IPS DF 19.7 (cell line): ENCODE results near the gene PRR18.
A peak's percentile ranks its signal among the peaks of the same experiment; 100 is the strongest.
"Not testable (repeated sequence)": the region's sequence is repeated elsewhere in the genome, so short reads cannot be mapped to it uniquely, and the experiment has no call there.

Experiments
- DNase-seq: peaks from one replicate; pipeline ENCODE4 v3.0.0-alpha.2; 2013; ENCODE audit warnings: low read depth, low spot score

PRR18 gene, protein sequence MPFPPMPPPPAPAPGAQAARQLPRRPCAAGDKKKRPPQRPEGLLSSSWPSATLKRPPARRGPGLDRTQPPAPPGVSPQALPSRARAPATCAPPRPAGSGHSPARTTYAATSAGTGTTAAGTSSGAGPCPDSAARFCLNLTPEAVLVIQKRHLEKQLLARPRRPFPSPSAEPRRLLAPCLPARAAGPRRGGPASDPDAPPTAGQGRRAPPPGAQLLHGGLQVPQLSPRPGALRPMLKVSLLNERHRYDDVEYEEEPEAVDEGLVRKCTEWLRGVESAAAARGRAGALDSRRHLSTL

DNA sequence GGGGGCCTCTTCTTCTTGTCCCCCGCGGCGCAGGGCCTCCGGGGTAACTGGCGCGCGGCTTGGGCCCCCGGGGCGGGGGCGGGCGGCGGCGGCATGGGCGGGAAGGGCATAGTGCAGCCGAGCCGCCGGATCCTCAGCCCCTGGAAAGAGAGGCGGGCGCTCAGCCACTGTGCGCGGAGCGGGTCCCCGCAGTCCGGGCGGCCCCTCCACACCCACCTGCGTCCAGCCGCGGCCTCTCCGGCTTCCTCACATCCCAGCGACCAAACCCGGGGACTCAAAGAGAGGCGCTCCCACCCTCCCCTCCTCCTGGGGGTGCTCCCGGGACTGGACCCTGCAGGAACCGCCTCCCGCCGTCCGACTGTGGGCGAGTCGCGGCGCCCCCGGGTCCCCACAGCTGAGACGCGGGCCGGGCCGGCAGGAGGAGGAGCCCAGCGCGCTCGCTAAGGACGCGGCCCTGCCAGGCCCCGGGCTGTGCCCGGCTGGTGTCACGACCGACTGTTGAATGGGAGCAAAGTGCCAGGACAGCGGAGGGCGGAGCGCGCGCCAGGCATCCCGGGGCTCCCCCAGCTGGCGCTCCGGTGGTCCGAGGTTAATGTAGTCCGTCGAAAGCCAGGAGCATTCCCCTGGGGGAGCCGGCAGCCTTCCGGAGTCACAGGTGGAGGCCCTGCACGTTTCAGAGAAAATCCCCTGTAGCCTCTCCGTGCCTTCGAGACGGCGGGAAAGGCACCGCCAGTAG lies at the start of gene PRR18:
PRR18 (minus strand) TSS at position 360 of the 736 bp plus-strand sequence; CDS start at position 110, 250 bp downstream.
- DNase-seq: no peak

DNA sequence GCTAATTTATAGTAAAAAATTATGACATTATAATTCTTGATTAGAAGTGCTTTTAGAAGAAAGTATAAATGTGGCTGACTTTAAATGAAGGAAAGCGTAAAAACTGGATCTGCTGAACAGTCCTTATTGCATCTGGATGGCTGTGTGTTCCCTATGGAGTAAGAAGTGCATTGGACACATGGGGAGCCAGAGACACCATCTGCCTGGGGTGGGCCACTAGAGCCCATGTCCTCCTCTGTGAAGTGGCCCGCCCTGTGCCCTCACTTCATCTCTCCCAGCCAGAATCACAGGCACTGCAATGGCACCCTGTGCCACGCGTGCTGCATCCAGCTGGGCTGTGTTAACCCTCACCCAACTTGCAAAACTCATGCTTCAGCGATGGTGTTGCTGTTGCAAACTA lies 47.4 kb upstream of the PRR18 start:
- no peak for DNase-seq

DNA sequence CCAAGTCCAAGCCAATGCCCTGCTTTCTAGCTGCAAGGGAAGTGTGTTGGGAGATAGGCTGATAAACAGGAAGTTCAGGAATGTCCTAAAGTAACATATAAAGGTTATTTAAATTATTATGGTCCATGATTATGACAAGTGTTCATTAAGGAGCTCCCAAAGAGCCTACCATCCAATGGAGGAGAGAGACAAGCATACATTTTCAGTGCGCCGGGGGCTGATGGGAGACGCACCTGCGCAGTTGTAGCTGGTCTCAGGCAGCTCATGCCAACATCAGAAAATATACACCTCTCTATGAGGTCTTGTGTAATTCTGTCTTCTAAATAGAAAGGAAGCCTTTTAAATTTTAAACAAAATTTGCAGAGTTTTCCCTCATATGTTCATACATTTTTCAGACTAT lies 46.8 kb upstream of the PRR18 start:
- no peak for DNase-seq

DNA sequence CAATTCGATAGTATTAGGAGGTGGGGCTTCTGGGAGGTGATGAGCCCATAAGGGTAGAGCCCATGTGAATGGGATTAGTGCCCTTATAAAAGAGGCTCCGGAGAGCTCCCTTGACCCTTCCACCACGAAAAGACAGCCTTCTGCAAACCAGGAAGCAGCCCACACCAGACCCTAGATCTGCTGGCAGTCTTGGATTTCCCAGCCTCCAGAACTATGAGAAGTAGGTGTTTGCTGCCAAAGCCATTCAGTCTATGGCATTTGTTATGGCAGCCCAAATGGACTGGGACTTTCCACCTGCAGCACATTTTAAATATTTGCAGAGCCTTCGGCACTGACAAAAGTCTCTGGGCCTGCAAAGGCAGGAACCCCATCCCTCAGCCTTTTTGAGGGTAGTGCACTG lies 46.0 kb upstream of the PRR18 start:
- no peak for DNase-seq

DNA sequence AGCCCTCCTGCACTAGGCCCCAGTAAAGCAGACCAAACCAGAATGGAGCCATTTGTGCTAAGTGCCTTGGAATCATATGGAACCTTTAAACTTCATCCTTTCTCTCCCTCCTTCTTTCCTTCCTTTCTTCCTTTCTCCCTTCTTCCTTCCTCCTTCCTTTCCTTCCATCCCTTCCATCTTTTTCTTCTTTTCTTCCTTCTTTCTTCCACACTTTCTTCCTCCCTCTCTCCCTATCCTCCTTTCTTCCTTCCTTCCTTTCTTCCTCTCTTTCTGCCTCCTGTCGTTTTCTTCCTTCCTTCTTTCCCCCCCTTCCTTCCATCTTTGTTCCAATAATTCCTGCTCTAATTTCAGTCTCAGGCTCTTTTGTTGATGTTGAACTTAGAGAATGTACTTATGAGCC lies 45.3 kb upstream of the PRR18 start:
- DNase-seq: no peak

DNA sequence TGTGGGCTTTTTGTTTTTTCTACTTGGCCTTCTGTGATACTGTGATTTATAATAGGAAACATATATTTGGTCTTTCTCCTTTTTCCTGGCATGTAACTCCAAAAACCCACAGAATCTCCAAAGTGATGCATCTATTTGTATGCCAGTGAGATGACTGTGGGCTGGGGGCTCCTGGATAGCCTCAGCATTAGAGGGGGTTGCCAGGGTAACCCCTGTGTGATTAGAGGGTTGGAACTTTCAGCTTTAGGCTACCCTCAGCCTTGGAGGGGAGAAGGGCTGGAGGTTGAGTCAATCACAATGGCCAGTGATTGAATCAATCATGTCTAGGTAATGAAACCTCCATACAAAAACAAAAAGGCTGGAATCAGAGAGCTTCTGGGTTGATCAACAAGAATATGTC lies 44.7 kb upstream of the PRR18 start:
- DNase-seq: no peak

DNA sequence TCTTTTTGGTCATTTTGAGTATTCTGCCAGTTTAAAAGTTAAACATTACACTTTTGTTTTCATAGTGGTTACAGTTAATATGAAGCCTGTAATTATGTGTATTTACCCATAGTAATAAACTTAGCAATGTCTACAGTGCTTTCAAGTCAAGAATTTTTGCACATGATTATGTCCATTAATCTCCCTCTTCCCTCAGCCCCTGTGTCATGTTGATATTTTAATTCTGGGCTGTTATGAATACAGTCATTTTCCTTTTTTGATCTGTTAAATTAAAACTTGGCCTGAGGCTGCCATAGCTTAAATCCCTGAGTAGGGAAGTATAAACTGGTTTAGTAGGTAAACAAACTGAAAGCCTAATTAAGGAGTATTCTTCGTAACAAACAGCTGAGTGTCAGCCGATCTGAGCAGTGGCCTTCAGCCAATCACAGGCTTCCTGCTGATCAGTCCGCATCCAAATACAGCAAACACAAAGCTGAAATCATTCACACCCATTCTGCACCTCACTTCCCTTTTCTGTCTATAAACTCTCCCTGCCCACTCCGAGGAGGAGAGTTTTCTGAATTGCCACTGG lies 43.6 kb upstream of the PRR18 start:
- no peak for DNase-seq

DNA sequence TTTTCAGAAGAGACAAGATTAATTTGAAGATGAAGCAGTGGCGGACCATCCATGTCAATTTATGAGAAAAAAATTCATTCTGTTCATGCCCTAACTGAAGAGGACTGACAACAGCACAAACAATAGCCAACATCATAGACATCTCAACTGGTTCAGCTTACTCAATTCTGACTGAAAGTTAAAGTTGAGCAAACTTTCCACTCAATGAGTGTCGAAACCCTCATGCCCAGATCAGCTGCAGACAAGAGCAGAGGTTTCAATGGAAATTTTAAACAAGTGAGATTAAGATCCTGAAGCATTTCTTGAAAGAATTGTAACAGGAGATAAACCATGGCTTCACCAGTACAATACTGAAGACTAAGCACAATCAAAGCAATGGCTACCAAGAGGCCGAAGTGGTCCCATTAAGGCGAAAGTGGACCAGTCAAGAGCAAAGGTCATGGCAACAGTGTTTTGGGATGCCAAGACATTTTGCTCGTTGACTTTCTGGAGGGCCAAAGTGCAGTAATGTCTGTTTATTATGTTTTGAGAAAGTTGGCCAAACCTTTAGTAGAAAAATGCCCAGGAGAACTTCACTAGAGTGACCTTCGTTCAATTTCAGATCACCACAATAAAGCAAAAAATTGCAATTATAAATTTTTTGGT lies 40.2 kb upstream of the PRR18 start:
- no peak for DNase-seq

DNA sequence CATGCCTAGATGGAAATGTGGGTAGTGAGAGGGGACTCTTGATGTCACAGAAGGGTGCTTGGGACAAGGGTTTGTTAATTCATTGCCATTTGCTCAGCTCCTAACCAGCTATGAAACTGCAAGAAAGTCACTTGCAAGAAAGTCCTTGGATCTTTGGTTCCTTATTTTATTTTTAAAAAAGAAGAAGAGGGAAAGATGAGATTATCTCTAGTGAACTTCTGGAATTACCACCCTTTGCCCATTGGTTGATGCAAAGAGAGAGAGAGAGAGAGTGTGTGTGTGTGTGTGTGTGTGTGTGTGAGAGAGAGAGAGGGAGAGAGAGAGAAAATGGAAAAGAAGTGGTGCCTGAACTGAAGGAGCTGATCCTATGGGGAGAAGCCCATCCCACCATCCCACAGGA lies 38.8 kb upstream of the PRR18 start:
- no peak for DNase-seq

DNA sequence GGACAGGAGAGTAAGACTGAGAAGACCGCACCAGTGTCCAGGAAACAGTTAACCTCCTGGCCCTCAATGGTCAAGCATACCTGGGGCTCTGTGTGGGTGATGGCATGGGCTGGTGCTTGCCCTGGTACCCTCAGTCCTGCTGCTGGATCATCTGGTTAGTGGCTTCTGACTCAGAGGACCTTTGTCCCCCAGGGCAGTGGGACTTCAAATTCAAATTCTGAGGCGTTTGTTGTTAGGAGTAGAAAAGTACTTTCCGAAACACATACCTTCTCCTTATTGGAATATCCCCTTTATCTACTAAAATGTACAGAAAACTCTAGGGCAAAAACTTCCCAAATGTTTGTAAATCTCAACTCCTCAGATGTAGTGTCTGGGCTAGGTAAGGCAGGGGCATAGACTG lies 38.3 kb upstream of the PRR18 start:
- no peak for DNase-seq

DNA sequence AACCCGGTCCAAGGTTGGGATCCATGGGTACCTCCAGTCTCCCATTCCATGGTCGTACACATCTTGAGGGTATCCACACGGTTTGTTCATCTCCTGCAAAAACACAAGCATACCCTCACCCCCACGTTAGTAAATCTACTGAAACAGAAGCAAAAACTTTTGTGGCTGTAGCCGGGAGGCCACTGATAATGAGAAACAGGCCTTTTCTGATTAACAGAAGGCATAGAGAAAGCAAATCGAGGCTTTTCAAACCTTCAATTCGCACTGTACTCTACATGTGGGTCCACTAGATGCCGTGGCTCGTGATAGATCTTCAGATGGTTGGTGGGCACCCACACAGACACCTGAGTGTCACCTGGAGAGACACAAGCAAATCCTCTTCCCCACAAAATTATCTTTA lies 37.5 kb upstream of the PRR18 start:
- not testable (repeated sequence) for DNase-seq

DNA sequence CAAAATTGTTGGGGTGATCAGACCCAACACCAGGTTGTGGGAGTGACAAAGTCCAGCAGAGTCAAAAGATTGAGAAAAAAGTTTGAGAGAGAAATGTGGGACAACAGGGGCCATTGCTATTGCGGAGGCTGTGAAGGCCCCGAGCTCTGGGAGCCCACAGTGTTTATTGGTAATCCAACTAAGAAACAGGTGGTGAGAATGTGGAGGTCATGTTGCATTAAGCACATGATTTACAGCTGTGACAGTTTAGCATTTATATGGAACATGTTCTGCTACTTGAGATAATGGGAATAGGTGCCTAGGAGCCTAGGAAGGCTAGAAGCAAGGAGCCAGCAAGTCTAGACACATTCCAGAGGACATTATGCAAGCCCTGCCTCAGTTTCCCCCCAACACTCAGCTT lies 36.7 kb upstream of the PRR18 start:
- DNase-seq: not testable (repeated sequence)

DNA sequence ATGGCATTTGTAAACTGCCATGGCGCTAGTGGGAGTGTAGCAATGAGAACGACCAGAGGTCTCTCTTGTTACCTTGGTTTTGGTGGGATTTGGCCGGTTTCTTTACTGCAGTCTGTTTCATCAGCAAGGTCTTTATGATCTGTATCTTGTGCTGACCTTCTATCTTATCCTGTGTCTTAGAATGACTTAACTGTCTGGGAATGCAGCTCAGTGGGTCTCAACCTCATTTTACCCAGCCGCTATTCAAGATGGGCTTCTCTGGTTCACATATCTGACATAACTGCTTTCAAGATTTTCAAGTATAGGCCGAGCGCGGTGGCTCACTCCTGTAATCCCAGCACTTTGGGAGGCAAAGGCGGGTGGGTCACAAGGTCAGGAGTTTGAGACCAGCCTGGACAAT lies 36.0 kb upstream of the PRR18 start:
- DNase-seq: peak; percentile 33

DNA sequence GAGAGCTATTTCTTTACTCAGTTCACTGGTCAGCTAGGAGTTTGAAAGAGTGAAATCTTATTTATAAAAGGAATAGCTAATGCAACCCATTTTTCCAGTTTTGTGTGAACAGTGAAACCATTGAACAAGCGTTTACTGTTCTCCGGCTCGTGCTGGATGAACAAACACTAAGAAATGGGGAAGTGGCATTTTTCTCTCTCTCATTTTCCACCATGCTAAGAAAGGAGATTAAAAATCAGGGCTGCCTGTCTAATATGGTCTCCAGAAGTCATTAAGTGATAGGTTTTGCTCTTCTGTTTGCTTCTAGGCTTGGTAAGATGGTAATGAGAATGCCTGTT lies 34.9 kb upstream of the PRR18 start:
- DNase-seq: no peak

DNA sequence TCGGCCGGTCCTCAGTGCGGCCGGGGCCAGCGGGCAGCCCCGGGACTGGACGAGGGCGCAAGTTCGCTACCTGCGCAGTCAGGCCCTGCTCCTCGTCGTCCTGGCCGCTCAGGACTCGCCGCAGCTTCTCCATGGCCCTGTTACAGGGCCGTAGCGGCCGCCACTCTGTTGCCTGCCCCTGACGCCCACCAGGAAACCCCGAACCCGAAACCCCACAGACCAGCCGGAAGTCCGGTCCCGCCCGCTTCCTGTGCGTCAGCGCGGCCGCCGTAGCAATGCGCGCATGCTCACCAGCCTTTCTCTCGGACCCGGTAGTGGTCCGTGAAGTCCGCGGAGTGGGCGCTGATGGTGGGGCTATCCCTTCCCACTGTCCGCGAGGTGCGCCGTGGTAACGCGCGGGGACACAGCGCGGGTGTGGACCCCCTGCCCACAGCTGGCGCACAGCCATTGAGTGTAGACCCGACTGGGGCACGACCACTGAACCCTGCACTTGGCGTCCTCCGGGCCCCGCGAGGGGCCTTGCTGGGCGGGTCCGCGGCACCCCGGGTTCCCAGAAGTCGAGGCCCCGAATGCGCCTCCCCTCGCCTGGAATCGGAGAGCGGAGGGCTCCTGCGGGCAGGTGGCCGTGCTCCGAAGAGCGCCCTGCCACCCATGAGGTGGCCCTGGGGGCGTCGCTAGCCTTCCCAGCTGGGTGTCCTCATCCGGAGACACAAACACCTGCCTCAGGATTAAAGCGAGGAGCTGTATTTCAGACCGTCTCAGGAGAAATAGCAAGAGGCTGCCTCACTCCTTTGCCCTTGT lies 34.4 kb upstream of the PRR18 start, which contains the start of gene SFT2D1:
SFT2D1 (minus strand) TSS at position 197 of the 801 bp plus-strand sequence; CDS start at position 133, 64 bp downstream.
- peak; percentile 33 for DNase-seq

DNA sequence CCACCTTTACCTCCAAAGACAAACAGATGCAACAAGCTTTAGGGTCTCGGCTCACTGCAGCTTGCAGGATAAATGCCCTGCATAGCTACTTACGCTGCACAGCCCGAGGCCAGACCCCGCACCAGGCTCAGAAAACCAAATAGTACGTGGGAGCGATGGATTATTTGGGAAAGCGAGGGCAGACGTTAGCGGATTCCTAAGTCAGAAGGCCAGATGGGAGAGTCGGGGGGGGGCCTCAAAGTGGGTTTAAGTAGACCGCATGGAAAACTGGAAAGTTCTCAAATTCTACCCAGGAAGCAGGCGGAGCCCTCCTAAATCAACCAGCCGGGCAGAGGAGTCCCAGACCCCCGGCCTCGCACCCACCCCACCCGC lies 33.8 kb upstream of the PRR18 start:
- no peak for DNase-seq

DNA sequence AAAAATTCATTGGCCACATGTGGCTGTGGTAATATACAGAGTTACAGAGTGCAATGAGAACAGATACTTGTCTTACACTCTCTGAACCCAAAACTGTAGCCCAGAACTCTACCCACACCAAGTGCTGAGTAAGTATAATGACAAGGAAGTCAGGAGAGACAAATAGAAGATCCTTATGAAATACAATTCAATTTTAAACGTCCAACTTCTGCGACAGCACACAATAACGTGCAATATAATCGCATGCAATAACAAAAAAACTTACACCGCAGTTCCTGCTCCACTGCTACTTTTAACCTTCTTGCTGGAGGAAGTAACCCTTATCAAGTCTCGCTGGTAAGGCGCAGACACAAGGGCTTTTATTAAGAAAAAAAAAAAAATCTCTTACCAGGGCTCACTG lies 33.3 kb upstream of the PRR18 start:
- no peak for DNase-seq

DNA sequence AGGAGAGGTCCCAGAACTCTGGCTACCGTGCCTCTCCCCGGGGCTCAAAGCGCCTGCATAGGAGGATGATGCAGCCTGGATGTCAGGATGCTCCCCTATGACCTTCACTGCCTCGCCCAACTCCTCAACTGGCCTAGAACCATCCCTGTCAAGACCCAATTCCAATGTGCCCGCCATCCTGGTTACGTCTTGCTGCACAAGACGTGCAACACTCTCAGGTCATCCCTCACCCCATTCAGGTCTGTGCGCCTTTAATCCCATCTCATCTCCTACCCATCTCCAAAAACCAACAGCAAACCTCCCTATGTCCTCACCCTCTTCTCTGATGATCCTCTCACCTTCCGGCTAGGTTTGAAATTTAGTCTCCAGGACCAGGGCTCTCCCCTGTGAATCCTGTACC lies 30.7 kb upstream of the PRR18 start:
- DNase-seq: no peak

DNA sequence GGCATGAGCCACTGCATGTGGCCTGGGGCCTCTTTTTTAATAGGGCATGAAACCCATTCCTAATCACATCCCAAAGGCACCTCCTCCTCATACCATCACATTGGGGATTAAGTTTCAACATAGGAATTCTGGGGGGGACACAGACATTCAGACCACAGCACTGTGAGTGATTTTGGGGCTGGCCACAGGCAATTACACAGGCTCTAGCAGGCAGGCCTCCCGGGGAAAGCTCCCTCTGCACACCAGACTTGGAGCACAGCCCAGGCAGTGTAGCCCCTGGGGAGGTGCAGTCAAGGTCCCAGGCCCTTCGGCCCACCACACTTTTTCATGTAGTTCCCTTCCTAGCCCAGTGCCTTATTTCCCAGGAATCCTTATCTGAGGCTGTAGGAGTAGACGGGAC lies 28.7 kb upstream of the PRR18 start:
- DNase-seq: no peak

DNA sequence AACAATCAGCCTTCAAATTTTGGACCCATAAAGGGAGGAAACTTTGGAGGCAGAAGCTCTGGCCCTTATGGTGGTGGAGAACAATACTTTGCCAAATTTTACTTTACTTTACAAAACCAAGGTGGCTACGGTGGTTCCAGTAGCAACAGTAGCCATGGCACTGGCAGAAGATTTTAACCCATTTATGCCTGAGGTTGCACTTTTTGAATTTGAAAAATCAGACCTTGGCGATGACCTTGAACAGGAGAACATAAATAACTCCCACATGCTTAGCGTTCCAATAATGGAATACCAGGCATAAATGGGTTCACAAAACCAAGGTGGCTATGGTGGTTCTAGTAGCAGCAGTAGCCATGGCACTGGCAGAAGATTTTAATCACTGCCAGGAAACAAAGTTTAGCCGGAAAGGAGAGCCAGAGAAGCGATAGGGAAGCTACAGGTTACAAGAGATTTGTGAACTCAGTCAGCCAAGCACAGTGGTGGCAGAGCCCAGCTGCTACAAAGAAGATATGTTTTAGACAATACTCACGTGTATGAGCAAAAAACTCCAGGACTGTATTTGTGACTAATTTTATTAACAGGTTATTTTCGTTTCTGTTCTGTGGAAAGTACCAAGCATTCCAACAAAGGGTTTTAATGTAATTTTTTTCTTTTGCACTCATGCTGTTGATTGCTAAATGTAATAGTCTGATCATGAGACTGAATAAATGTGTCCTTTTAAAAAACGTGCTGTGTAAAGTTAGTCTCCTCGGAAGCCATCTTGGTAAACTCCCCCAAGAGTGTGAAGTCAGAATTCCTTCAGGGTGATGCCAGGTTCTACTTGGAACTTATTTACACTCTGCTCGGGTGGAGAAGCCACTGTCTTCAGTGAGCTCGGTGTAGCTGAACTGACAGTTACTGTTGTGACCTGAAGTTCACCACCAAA lies 27.4 kb upstream of the PRR18 start:
- DNase-seq: no peak

DNA sequence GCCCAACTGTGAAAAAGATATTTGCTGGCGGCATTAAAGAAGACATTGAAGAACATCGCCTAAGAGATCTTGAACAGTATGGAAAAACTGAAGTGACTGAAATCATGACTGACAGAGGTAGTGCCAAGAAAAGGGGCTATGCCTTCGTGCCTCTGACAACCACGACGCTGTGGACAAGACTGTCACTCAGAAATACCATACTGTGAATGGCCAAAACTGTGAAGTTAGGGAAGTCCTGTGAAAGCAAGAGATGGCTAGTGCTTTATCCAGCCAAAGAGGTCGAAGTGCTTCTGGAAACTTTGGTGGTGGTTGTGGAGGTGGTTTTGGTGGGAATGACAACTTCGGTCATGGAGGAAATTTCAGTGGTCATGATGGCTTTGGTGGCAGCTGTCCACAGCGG lies 26.7 kb upstream of the PRR18 start:
- no peak for DNase-seq
